D721Med (cell line): Measurements from ENCODE around the gene KCNA10.
"Not testable (repeated sequence)": the region's sequence is repeated elsewhere in the genome, so short reads cannot be mapped to it uniquely, and the experiment has no call there.

Experiments used
- DNase-seq: peaks from one replicate; pipeline ENCODE4 v3.0.0; 2011; ENCODE audit warnings: low spot score; ENCODE audit not compliant: insufficient read length
- FAIRE-seq: peaks from 2 replicates; lab custom pipeline; 2011; peaks lifted over from hg19 to GRCh38; lab: Jason Lieb, UNC
- TF ChIP-seq, protein P1 (sequence below): IDR thresholded peaks from 2 replicates; pipeline ENCODE4 v1.5.1; 2012; ENCODE audit warnings: mild to moderate bottlenecking, control low read depth; ENCODE audit not compliant: insufficient read depth; ENCODE audit errors: missing control alignments

Gene KCNA10

DNA sequence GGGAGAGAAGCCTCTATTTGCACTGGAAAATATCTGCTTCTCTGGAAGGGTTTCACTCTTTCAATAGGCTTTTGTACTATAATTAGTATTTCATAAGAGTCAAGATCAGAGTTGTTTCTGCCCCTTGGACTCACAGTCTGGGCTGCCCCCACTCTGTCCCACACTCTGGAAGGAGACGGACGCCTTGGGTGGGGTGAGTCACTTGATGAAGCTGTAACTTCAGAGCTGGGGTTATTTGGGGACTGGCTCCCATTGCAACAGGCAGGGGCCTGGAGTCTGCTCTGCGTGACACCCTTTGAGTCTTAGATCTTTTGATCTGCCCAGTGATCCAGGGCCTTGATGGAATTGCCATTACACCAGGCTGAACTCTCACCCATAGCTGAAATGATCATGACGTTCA, 4.0 kb upstream of the KCNA10 start:
- no peak for FAIRE-seq
- TF ChIP-seq, protein P1, sequence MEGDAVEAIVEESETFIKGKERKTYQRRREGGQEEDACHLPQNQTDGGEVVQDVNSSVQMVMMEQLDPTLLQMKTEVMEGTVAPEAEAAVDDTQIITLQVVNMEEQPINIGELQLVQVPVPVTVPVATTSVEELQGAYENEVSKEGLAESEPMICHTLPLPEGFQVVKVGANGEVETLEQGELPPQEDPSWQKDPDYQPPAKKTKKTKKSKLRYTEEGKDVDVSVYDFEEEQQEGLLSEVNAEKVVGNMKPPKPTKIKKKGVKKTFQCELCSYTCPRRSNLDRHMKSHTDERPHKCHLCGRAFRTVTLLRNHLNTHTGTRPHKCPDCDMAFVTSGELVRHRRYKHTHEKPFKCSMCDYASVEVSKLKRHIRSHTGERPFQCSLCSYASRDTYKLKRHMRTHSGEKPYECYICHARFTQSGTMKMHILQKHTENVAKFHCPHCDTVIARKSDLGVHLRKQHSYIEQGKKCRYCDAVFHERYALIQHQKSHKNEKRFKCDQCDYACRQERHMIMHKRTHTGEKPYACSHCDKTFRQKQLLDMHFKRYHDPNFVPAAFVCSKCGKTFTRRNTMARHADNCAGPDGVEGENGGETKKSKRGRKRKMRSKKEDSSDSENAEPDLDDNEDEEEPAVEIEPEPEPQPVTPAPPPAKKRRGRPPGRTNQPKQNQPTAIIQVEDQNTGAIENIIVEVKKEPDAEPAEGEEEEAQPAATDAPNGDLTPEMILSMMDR = no peak
- no peak for DNase-seq

DNA sequence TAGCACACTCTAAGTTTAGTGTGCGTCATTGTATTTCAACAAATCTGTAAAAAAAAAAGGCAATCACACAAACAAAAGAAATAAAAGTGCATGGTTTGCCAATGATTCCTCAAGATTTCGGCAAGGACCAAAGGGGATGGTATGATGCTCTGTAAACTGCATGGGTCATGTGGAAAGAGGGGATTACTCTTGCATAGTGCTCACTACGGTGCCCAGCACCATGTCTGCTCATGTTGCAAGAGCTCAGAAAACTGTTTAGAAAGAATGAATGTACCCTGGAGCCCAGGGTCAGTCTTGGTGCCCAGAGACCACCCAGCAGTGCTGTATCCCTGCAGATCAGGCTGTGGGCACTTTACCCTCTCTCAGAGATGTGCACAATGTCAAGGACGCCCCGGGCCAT, 3.6 kb upstream of the KCNA10 start:
- DNase-seq (no peak), FAIRE-seq (no peak)
- TF ChIP-seq, protein P1 = no peak

DNA sequence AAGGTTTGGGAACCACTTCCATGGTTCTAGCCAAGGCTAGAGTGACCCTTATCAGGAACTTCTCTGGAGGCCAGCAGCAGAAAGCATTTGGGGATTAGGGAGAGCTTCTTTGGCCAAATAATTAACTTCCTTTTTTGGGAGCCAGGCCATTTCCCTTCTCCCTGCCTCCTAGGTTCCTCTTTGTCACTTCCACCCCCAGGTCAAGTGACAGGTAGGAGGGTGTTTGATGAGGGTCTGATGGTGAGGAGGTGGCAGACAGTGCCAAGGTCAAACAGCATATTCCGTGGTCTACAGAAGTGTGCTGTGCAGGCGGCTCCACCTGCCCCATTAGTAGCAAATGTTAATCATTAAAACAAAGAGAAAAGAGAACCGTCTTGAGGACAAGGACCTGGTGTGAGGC, 1.9 kb upstream of the KCNA10 start:
- DNase-seq (no peak), FAIRE-seq (no peak)
- TF ChIP-seq, protein P1 = no peak

DNA sequence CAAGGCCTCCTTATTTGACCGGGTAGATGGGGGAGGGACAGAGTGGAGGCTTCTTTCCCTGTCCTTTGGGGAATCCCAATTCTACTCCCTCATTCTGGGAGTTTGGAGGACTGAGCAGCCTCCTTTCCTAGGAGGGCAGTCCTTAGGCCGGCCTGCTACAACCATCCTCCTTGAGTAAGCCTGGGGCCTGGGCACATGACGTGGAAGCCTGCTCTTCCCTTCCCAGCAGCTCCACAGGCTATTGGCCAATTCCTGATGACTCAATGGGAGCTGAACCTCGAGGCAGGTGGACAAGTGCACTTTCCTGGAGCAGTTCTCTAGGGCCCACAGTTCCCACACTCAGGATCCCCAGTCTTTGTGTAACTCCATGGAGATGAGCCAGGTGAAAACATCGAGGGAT, 3.1 kb downstream of the KCNA10 start:
- FAIRE-seq (no peak), DNase-seq (no peak)
- TF ChIP-seq, protein P1 = no peak

DNA sequence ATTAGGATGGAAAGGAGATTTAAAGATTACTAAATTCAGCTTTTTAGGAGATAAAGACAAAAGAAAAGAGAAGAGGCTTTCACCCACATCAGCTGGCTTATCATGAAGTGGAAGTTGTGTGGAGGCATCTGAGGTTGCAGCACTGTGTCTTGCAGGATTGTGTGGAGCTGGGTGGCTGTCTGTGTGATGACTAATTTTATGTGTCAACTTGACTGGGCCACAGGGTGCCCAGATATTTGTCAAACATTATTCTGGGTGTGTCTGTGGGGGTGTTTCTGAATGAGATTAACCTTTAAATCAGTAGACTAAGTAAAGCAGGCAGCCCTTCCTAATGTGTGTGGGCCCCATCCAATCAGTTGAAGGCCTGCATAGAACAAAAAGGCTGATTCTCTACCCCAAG, 3.9 kb downstream of the KCNA10 start:
- no peak for FAIRE-seq
- DNase-seq = no peak
- TF ChIP-seq, protein P1 = no peak

DNA sequence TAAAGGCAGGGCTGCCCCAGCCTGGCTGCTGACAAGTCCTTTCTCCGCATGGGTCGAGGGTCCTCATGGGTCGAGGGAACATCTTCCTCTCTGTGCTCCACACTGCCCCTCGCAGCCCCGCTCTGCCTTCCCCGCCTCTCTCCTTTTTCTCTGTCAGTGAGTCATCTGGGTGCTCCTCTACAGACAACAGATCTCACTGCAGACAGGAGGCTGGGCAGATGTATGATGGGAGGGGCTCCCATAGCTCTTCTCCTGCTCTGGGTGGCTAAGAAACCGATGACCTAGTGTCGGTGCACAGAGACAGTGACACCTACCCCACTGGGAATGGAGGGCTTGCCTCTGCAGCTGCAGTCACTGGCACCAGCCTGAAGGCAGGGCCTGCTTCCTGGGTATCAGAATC, 5.5 kb downstream of the KCNA10 start:
- FAIRE-seq = no peak

DNA sequence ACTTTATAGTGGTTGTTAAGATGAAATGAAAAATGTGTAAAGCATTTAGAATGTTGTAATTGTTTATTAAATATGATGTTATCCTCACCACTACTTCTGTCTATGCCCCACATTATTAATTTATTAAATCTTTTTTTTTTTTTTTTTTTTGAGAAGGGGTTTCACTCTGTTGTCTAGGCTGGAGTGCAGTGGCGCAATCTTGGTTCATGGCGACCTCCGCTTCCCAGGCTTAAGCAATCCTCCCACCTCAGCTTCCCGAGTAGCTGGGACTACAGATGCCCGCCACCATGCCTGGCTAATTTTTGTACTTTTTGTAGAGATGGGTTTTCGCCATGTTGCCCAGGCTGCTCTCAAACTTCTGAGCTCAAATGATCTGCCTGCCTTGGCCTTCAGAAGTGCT, 7.5 kb downstream of the KCNA10 start:
- no peak for DNase-seq
- no peak for FAIRE-seq
- TF ChIP-seq, protein P1 = no peak

More for the DNA sequence above, 5.5 kb downstream of the KCNA10 start:
- TF ChIP-seq, protein P1 = no peak
- no peak for DNase-seq

DNA sequence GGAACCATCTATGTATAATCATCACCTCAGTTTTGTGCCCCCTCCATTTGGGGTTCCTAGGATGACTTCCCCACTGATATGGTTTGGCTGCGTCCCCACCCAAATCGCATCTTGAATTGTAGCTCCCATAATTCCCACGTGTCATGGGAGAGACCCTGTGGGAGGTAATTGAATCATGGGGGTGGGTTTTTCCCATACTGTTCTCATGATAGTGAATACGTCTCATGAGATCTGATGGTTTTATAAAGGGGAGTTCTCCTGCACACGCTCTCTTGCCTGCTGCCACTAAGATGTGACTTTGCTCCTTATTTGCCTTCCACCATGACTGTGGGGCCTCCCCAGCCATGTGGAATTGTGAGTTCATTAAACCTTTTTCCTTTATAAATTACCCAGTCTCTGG, 8.1 kb downstream of the KCNA10 start:
- not testable (repeated sequence) for FAIRE-seq, DNase-seq
